Breast epithelium (tissue), 3 donors: ENCODE results near the gene TMEM167B.

Experiments used
- CTCF ChIP-seq, 3 donors: fragments of 450-650 bp; IDR thresholded peaks; one replicate each; pipeline ENCODE4 v1.5.1; 2016 to 2017; ENCODE audit warnings: antibody characterized with exemption in 3 of 3, mild to moderate bottlenecking in 3 of 3, moderate library complexity in 3 of 3
- POLR2A ChIP-seq: fragments of 450-650 bp; IDR thresholded peaks from one replicate; pipeline ENCODE4 v1.6.1; 2016; ENCODE audit warnings: antibody characterized with exemption, mild to moderate bottlenecking, moderate library complexity
- POLR2AphosphoS5 ChIP-seq, 3 donors: sonication (generic); formaldehyde crosslinking; IDR thresholded peaks; one replicate each; pipeline ENCODE4 v1.6.1; 2017; ENCODE audit warnings: antibody characterized with exemption in 3 of 3

GRCh38 chr1:109116286-109116685 lies 25.7 kb downstream of the TMEM167B start:
- TF ChIP-seq CTCF (IDR thresholded peaks at IDR 0.05) = no peak
- no peak for TF ChIP-seq POLR2A
- TF ChIP-seq POLR2AphosphoS5 (IDR thresholded peaks at IDR 0.05) = no peak
